Limb (tissue), 2 donors: ENCODE data around the gene RTP5.

ENCODE experiments used
- DNase-seq, 2 donors: peaks; one replicate each; pipeline ENCODE4 v3.0.0-alpha.2; 2016; ENCODE audit errors: extremely low spot score in 2 of 2

Gene RTP5

DNA sequence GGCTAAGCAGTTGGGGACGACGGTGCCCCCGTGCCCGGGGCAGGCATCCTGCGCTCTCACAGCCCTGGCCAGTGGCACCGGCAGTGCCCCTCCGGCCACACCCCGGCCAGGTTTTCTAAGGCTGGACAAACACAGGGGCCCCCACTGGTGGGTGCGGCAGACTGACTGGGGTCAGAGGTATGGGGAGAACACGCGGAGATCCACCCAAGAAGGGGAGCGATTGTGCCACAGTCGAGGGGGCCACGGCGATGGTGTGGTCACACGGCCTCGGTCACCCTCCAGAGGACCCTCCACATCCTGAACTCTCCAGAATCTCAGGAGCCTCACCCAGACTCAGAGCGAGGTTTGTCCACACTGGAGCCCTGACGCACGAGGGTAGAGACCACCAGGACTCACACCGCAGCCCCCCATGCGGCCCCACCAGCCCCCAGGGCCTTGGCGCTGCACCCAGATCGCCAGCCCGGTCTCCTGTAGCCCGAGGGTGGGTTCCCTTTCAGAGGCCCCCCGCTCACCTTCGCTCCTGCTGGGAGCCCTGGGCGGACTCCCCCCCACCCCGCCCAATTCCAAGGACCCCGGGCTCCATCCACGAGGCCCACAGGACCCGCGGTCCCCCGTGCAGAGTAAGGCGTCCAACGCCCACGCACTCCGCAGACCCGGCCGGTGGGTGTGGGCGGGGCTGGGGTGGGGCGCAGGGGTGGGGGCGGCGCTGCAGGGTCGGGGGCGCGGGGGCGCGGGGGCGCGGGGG is 26.0 kb upstream of the RTP5 start:
- DNase-seq = no peak

- DNase-seq = peak; percentile 70 to 84
Observed at GRCh38 chr2:241844066-241844728, 25.3 kb upstream of the RTP5 start.

DNA sequence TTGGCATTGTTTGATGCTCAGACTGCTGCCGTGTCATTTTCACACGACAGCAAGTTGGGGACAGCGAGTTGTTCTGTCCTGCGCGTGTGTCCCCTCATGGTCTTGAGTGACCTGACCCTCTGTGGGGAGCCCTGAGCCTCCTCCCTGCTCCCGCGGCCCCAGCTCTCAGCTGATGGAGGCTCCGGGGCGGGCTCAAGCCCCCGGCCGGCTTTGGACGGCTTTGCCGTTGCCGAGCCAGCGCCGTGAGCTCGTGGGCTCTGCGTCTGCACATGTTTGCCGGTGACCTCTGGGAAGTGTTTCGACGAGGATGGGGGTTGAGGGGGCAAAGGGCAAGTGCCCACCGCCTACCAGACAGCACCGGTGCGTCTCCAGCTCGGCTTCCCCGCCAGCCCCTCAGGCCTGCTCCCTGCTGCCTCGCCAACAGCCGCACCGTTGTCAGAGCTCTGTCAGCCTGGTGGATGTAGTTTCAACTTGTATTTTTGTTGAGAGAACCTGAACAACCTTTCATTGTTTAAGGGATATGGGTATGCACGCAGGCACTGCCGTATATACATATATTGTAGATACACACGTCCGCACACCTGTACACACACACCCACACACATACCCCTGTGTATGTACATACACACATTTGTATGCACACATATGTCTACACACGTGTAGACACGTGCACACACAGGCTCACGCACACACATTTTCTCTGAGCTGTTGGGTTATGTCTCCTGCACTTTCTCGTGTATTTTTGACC is 24.5 kb upstream of the RTP5 start:
- no peak for DNase-seq

- no peak for DNase-seq
Observed at GRCh38 chr2:241846406-241846805, 23.1 kb upstream of the RTP5 start.

- no peak for DNase-seq
Observed at GRCh38 chr2:241848761-241849615, 20.5 kb upstream of the RTP5 start.

GRCh38 chr2:241849616-241850543 is 19.6 kb upstream of the RTP5 start:
- DNase-seq = no peak

GRCh38 chr2:241850544-241851324 is 18.8 kb upstream of the RTP5 start:
- DNase-seq = no peak

DNA sequence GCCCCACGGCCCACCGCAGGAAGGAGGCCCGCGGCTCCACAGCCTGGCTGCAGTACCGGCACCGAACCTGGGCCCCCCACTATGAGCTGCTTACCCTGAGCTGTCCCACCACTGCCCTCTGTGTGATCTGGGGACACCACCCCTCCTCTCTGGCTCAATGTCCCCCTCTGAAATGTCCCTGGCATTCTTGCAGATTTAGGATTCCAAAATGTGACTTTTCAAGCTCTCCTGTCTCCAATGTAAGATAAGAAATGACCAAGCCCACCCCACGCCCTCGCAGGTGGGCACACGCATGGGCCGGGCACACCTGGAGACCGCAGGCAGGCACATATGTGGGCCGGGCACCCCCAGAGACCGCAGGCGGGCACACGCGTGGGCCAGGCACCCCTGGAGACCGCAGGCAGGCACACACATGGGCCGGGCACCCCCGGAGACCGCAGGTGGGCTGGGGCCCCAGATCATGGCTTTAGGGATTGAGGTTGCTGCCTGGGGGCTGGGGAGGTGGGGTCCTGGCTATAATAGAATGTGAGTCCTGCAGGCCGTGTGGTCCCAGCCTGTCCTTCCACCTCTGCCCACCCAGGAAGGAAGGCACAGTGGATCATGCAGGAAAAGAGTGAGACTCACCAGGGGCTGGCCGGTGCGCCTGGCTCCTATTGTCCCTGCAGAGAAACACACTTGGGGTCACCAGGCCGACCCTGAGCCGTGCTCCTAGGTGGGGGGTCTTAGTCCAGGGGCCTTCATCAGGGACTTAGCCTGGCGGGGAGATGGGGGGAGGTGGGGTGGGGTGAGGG is 18.0 kb upstream of the RTP5 start:
- DNase-seq = no peak

DNA sequence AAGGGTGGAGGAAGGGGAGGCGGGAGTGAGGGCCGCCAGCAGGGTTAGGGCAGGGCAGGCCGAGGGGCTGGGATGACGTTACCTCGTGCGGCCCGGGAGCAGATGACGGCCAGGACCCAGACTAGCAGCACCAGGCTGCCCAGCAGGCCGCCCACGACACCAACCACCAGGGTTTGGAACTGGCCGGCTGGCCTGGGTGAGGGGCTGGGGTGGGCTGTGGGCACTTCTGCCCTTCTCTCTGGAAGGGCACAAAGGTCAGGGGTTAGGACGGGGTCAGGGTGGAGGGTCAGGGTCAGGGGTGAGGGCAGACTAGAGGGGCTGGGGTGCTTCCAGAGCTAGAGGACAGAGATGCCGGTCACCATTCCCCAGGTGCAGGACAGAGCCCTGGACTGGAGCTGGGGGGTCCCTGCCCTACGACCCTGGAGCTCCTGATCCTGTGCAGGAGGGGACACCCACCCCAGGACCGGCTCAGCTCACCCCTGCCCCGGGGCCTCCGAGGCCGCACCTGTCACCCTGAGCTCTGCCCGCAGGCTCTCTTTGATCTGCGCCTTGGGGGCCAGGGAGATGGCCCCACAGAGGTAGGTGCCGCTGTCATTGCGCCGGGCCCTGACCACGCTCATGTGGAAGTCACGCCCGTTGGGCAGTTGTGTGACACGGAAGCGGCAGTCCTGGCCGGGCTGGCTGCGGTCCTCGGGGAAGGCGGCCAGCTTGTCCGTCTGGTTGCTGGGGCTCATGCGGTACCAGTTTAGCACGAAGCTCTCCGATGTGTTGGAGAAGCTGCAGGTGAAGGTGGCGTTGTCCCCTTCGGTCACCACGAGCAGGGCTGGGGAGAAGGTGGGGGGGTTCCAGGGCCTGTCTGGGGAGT is 17.2 kb upstream of the RTP5 start:
- peak in 1 of 2 donors; percentile 24 for DNase-seq

- peak in 1 of 2 donors; percentile 14 for DNase-seq
Observed at GRCh38 chr2:241852981-241853631, 16.4 kb upstream of the RTP5 start.

DNA sequence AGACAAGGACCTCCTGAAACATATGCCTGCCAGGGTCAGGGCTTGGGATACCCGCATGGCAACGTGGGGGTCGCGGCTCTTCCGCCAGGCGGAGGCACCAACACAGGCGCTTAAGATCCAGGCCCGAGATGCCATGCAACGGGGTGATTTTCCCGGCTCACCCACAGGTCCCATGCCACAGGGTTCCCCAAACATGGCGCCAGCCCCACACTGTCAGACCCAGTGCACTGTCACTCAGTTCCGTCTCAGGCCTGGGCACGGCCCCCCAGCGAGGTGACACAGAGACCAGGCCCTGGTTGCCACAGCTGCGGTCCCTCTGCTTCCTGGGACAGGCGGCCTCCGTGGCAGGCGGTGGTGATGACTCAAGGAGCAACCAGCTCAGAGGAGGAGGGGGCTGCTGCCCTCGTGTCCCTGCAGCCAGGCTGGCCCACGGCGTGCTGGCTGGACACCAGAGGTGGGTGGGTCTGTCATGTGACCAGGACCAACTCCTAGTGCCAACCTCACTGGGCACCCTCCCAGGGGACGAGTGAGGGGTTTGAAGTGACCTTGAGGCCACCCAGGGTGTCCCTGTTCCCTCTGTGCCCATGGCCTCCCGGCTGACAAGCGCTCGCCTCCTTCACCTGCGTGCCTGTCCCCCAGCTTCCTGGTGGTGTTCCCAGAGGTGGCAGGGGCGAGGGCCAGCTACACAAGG is 15.7 kb upstream of the RTP5 start:
- DNase-seq = peak in 1 of 2 donors; percentile 32

- DNase-seq = peak in 1 of 2 donors; percentile 42
Observed at GRCh38 chr2:241854342-241855244, 14.9 kb upstream of the RTP5 start.

DNA sequence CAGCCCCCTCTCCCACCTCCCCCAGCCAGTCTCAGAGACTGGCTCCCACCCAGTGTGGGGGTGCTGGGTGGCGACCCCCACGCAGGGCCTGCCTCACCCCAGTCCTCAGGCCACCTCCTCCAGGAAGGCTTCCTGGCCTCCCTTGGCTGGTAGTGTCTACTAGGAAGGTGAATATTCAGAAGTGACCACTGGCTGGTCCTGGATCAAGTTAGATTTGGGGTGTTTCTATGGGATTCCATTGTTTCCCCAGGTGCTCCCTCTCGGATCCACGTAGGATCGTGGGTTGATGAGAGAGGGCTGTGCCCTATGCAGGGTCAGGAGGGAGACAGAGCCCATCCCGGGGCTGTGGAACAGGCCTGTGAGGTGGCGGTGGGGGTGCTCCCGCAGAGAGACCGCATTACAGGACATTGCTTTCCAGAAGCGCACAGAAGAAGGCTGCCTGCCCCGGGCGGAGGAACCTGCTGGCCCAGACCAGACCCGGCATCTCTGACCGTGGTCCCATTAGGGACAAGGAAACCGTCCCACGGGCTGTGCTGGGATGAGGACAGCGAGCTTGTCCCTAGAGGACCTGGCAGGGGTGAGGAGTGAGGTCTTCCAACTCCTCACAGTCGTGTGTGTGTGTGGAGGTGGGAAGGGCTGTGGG is 14.2 kb upstream of the RTP5 start:
- DNase-seq = no peak

GRCh38 chr2:241855888-241856422 is 13.6 kb upstream of the RTP5 start:
- no peak for DNase-seq

- DNase-seq = no peak
Observed at GRCh38 chr2:241857041-241857541, 12.4 kb upstream of the RTP5 start.
